Cardiac fibroblast (primary cell): ENCODE data around the gene CDAN1.

Experiments used
- DNase-seq, 2 donors: peaks; one replicate each; pipeline versions ENCODE4 v3.0.0 to v3.0.0-alpha.2; 2010; ENCODE audit warnings: low read depth in 2 of 2
- H3K4me3 ChIP-seq, 2 donors: replicated peaks in 1 of 2; 1 replicate in 1 of 2; 2 replicates in 1 of 2; pipeline ENCODE4 v1.5.1; 2011; ENCODE audit warnings: low read depth in 2 of 2, low read length in 2 of 2, mild to moderate bottlenecking in 2 of 2, moderate library complexity in 1 of 2
- CTCF ChIP-seq: IDR thresholded peaks from one replicate; pipeline ENCODE4 v1.5.1; 2011; ENCODE audit warnings: low read depth, mild to moderate bottlenecking, low read length, inconsistent platforms

The CDAN1 gene

GRCh38 chr15:42693496-42693895 is 43.4 kb downstream of the CDAN1 start:
- TF ChIP-seq CTCF, result no peak
- no peak overlapping the region for H3K4me3 ChIP-seq
- no peak for DNase-seq

- TF ChIP-seq CTCF, result no peak
- no peak overlapping the region for H3K4me3 ChIP-seq
- DNase-seq, result no peak
These were observed 43.9 kb downstream of the CDAN1 start for GRCh38 chr15:42692997-42693396.

- no peak for DNase-seq
- no peak for TF ChIP-seq CTCF
- no peak overlapping the region for H3K4me3 ChIP-seq
These were observed 44.4 kb downstream of the CDAN1 start for GRCh38 chr15:42692536-42692935.

- DNase-seq, result no peak
- TF ChIP-seq CTCF, result no peak
- H3K4me3 ChIP-seq, result no peak overlapping the region
These were observed 45.2 kb downstream of the CDAN1 start for GRCh38 chr15:42691770-42692169.

- no peak for DNase-seq
- no peak overlapping the region for H3K4me3 ChIP-seq
- no peak for TF ChIP-seq CTCF
These were observed 45.6 kb downstream of the CDAN1 start for GRCh38 chr15:42691308-42691707.

GRCh38 chr15:42688301-42688700 is 48.6 kb downstream of the CDAN1 start:
- no peak for DNase-seq
- TF ChIP-seq CTCF, result no peak
- H3K4me3 ChIP-seq, result no peak overlapping the region

- no peak overlapping the region for H3K4me3 ChIP-seq
- no peak for DNase-seq
- no peak for TF ChIP-seq CTCF
These were observed 49.2 kb downstream of the CDAN1 start for GRCh38 chr15:42687740-42688139.
